Measurements from ENCODE around the gene GNPDA1. TPM values are rescaled to one million over a fixed set of nuclear protein-coding genes. Genes with fewer than 3 reads are reported as not detected.

The GNPDA1 gene
- total RNA-seq, 5 donors from 2014 or later (not counting 1 experiment from before 2014, with no cell fraction given), result 12.6 to 30.3 (median 29.3) TPM

- ATAC-seq (replicated peaks in 1 of 4), result no peak
- Mint-ChIP-seq H3K36me3 (no peaks in the 10 kb centered on the region), H3K4me1 (peaks cover 30 to 36% (median 31%) of the 10 kb centered on the region in 3 donors), H3K27me3 (no peaks in the 10 kb centered on the region), H3K9me3 (no peaks in the 10 kb centered on the region), H3K27ac (peak overlapping the region; percentile 44 to 64), H3K4me3 (no peak overlapping the region)
- H3K9me3 ChIP-seq, result no peaks in the 10 kb centered on the region
- no peaks in the 10 kb centered on the region for H3K27me3 ChIP-seq (replicated peaks in 1 of 2; ENCODE audit: control insufficient read depth in 2 of 2, extremely low read depth in 1 of 2, insufficient read depth in 2 of 2, low read length in 1 of 2)
- peaks cover 18 to 25% of the 10 kb centered on the region in 2 experiments for H3K4me1 ChIP-seq (ENCODE audit: control insufficient read depth in 1 of 2, extremely low read depth in 1 of 2, insufficient read depth in 2 of 2, low read length in 2 of 2)
- ChIA-PET POLR2A (no interaction called here), CTCF (no interaction called here)
- DNase-seq, result no peak
- H3K27ac ChIP-seq (ENCODE audit: low read length), result no peak overlapping the region
- WGBS (ENCODE audit: insufficient coverage), result no CpG with 5 or more reads among the region's 4 CpGs
- no peak overlapping the region for H3K4me3 ChIP-seq (ENCODE audit: control insufficient read depth in 1 of 2, extremely low read depth in 1 of 2, low read length in 1 of 2)
- no peaks in the 10 kb centered on the region for H3K36me3 ChIP-seq (ENCODE audit: control insufficient read depth in 2 of 2, extremely low read depth in 1 of 2, insufficient read depth in 1 of 2, low read length in 1 of 2)
Measured at GRCh38 chr5:141966275-141966962, 46.4 kb downstream of the GNPDA1 start.

- H3K36me3 Mint-ChIP-seq, result no peaks in the 10 kb centered on the region
- Histone ChIP-seq H3K4me3 (ENCODE audit: control insufficient read depth in 1 of 2, extremely low read depth in 1 of 2, low read length in 1 of 2) (no peak overlapping the region), H3K27me3 (replicated peaks in 1 of 2; ENCODE audit: control insufficient read depth in 2 of 2, extremely low read depth in 1 of 2, insufficient read depth in 2 of 2, low read length in 1 of 2) (no peaks in the 10 kb centered on the region), H3K4me1 (ENCODE audit: control insufficient read depth in 1 of 2, extremely low read depth in 1 of 2, insufficient read depth in 2 of 2, low read length in 2 of 2) (peaks cover 19 to 31% of the 10 kb centered on the region in 2 experiments), H3K9me3 (no peaks in the 10 kb centered on the region), H3K27ac (ENCODE audit: low read length) (no peak overlapping the region), H3K36me3 (ENCODE audit: control insufficient read depth in 2 of 2, extremely low read depth in 1 of 2, insufficient read depth in 1 of 2, low read length in 1 of 2) (no peaks in the 10 kb centered on the region)
- POLR2A ChIA-PET, result no interaction called here
- H3K4me1 Mint-ChIP-seq, result peaks cover 36 to 38% (median 38%) of the 10 kb centered on the region in 3 donors
- DNase-seq (no peak), ATAC-seq (replicated peaks in 1 of 4) (no peak)
- H3K27me3 Mint-ChIP-seq, result no peaks in the 10 kb centered on the region
- no peak overlapping the region for H3K4me3 Mint-ChIP-seq
- no peaks in the 10 kb centered on the region for H3K9me3 Mint-ChIP-seq
- WGBS (ENCODE audit: insufficient coverage), result no CpG with 5 or more reads among the region's 7 CpGs
- no peak overlapping the region for H3K27ac Mint-ChIP-seq
- CTCF ChIA-PET, result interaction anchor here in 1 of 2 donors (0.6 kb wide), 1 partner anchor 41 kb away, joined by 3 read pairs; no protein-coding TSS in a partner anchor
Measured at GRCh38 chr5:141965071-141965470, 47.8 kb downstream of the GNPDA1 start.

- DNase-seq, result no peak
- Mint-ChIP-seq H3K36me3 (no peaks in the 10 kb centered on the region), H3K27me3 (no peaks in the 10 kb centered on the region), H3K27ac (peak overlapping the region in 1 of 2 donors; percentile 11), H3K4me1 (peaks cover 38 to 40% (median 40%) of the 10 kb centered on the region in 3 donors), H3K4me3 (no peak overlapping the region), H3K9me3 (no peaks in the 10 kb centered on the region)
- Histone ChIP-seq H3K27me3 (replicated peaks in 1 of 2; ENCODE audit: control insufficient read depth in 2 of 2, extremely low read depth in 1 of 2, insufficient read depth in 2 of 2, low read length in 1 of 2) (no peaks in the 10 kb centered on the region), H3K27ac (ENCODE audit: low read length) (no peak overlapping the region), H3K4me1 (ENCODE audit: control insufficient read depth in 1 of 2, extremely low read depth in 1 of 2, insufficient read depth in 2 of 2, low read length in 2 of 2) (peaks cover 12 to 36% of the 10 kb centered on the region in 2 experiments), H3K36me3 (ENCODE audit: control insufficient read depth in 2 of 2, extremely low read depth in 1 of 2, insufficient read depth in 1 of 2, low read length in 1 of 2) (no peaks in the 10 kb centered on the region), H3K9me3 (no peaks in the 10 kb centered on the region), H3K4me3 (ENCODE audit: control insufficient read depth in 1 of 2, extremely low read depth in 1 of 2, low read length in 1 of 2) (no peak overlapping the region)
- ATAC-seq (replicated peaks in 1 of 4), result no peak
- ChIA-PET POLR2A (interaction anchor here in 1 of 2 donors (0.7 kb wide), 1 partner anchor 313 kb away, joined by 3 read pairs; the partner anchor contains the start of gene FCHSD1), CTCF (interaction anchor here (0.5 to 0.8 kb wide), 5 partner anchors 17 to 396 kb away, joined by 3 to 7 read pairs (median 3); no protein-coding TSS in a partner anchor)
- WGBS (ENCODE audit: insufficient coverage), result 100% methylated on average over 1 of the region's 3 CpGs
Measured at GRCh38 chr5:141963701-141964100, 49.1 kb downstream of the GNPDA1 start.

GRCh38 chr5:141961466-141961865 lies 51.4 kb downstream of the GNPDA1 start:
- ChIA-PET POLR2A (interaction anchor here in 1 of 2 donors (0.6 to 1.2 kb wide), 7 partner anchors 7 to 1936 kb away, joined by 3 to 6 read pairs (median 3); partner anchors contain the start of genes DELE1 and RNF14), CTCF (interaction anchor here (0.6 to 3.6 kb wide), 34 partner anchors 8 to 324 kb away, joined by 3 to 75 read pairs (median 6); partner anchors contain the start of genes RNF14 (in 2 of the 2), DELE1 (in 1 of the 2), FCHSD1 (in 1 of the 2) and HDAC3 (in 1 of the 2))
- Histone ChIP-seq H3K9me3 (no peaks in the 10 kb centered on the region), H3K4me3 (ENCODE audit: control insufficient read depth in 1 of 2, extremely low read depth in 1 of 2, low read length in 1 of 2) (no peak overlapping the region), H3K27me3 (replicated peaks in 1 of 2; ENCODE audit: control insufficient read depth in 2 of 2, extremely low read depth in 1 of 2, insufficient read depth in 2 of 2, low read length in 1 of 2) (no peaks in the 10 kb centered on the region), H3K36me3 (ENCODE audit: control insufficient read depth in 2 of 2, extremely low read depth in 1 of 2, insufficient read depth in 1 of 2, low read length in 1 of 2) (no peaks in the 10 kb centered on the region), H3K27ac (ENCODE audit: low read length) (peak overlapping the region; percentile 45), H3K4me1 (ENCODE audit: control insufficient read depth in 1 of 2, extremely low read depth in 1 of 2, insufficient read depth in 2 of 2, low read length in 2 of 2) (peaks cover 13 to 47% of the 10 kb centered on the region in 2 experiments)
- Mint-ChIP-seq H3K4me3 (no peak overlapping the region), H3K4me1 (peaks cover 41 to 51% (median 50%) of the 10 kb centered on the region in 3 donors), H3K27ac (peak overlapping the region; percentile 94), H3K9me3 (no peaks in the 10 kb centered on the region), H3K27me3 (no peaks in the 10 kb centered on the region), H3K36me3 (peaks cover 1% of the 10 kb centered on the region)
- DNase-seq, result no peak
- ATAC-seq (replicated peaks in 1 of 4), result no peak
- WGBS (ENCODE audit: insufficient coverage), result no CpG with 5 or more reads among the region's 3 CpGs

- no peaks in the 10 kb centered on the region for H3K36me3 ChIP-seq (ENCODE audit: control insufficient read depth in 2 of 2, extremely low read depth in 1 of 2, insufficient read depth in 1 of 2, low read length in 1 of 2)
- H3K4me1 ChIP-seq (ENCODE audit: control insufficient read depth in 1 of 2, extremely low read depth in 1 of 2, insufficient read depth in 2 of 2, low read length in 2 of 2), result peaks cover 13 to 47% of the 10 kb centered on the region in 2 experiments
- CTCF ChIA-PET, result interaction anchor here (0.5 to 3.6 kb wide), 43 partner anchors 9 to 870 kb away, joined by 3 to 75 read pairs (median 5); partner anchors contain the start of genes DELE1 (in 2 of the 2), RNF14 (in 2 of the 2), FCHSD1 (in 1 of the 2) and HDAC3 (in 1 of the 2)
- WGBS (ENCODE audit: insufficient coverage), result 56% methylated on average over 5 of the region's 14 CpGs
- DNase-seq (peak; percentile 79 to 96 (median 88)), ATAC-seq (replicated peaks in 1 of 4) (peak; percentile 95 to 97 (median 96))
- Mint-ChIP-seq H3K36me3 (peaks cover 4% of the 10 kb centered on the region), H3K27me3 (no peaks in the 10 kb centered on the region), H3K9me3 (no peaks in the 10 kb centered on the region), H3K4me3 (peak overlapping the region; percentile 25 to 39 (median 26)), H3K4me1 (peaks cover 41 to 51% (median 50%) of the 10 kb centered on the region in 3 donors), H3K27ac (peak overlapping the region; percentile 94)
- H3K4me3 ChIP-seq (ENCODE audit: control insufficient read depth in 1 of 2, extremely low read depth in 1 of 2, low read length in 1 of 2), result no peak overlapping the region
- no peaks in the 10 kb centered on the region for H3K27me3 ChIP-seq (replicated peaks in 1 of 2; ENCODE audit: control insufficient read depth in 2 of 2, extremely low read depth in 1 of 2, insufficient read depth in 2 of 2, low read length in 1 of 2)
- H3K9me3 ChIP-seq, result no peaks in the 10 kb centered on the region
- POLR2A ChIA-PET, result interaction anchor here (0.6 to 1.3 kb wide), 12 partner anchors 8 to 1937 kb away, joined by 3 to 6 read pairs (median 3); partner anchors contain the start of genes RNF14 (in 2 of the 2) and DELE1 (in 1 of the 2)
- H3K27ac ChIP-seq (ENCODE audit: low read length), result peak overlapping the region; percentile 45
Measured at GRCh38 chr5:141960449-141961323, 52.1 kb downstream of the GNPDA1 start.
